Measurements from ENCODE around the gene GFRA1.

GFRA1 gene

DNA sequence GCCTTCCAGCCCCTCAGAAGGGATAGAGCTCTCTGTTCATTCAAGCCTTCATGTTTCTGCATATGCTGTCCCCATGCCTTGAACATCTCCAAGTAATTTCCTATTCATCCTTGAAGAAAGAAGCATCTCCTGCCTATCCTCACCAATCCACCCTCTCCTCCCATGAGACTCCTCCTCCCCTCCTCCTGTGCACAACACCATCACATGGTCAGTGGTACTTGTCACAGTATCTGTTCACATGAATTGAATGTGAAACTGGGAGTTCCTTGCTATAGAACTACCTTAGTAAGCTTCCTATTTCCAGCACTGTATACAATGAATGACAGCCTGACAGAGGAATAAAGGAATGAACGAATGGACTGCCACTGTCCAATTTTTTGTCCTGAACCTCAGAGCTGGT lies 115.5 kb downstream of the GFRA1 start:
- DNase-seq: no peak

- DNase-seq: no peak
Measured at GRCh38 chr10:116156819-116157218, 116.2 kb downstream of the GFRA1 start.

DNA sequence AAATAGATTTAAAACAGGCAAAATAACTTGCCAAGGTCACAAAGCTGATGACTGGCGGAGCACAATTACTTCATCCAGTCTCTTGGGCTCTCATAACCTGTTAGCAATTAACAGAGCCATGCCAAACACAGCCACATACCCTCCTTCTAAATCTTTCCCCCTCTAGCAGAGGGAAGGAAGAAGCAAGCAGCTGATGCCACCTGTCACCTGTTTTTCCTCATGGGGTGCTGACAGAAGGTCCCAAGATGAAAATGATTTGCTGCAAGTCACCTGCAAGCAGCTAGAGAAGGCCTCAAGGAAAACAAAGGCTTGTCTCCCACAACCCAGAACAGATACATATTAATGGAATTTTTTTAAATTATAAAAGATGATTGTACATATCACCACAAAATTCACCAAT lies 117.8 kb downstream of the GFRA1 start:
- DNase-seq: no peak

DNA sequence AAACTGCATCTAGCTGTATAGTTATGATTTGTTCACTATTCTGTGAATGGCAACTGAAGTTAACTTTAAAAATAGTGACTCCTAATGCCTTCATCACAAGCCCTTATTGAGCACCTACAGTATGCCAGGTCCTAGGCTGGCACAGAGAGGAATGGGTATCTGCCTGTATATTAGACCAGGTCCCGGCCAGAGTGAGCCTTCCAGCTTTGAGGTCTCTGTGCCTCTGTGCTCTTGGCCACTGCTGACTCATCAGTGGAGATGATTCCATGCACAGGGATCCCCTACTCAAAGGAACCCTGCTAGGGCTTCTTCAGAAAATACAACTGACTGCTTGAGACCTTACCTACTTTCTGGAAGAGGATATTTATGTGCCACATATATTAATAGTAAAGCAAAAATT lies 118.4 kb downstream of the GFRA1 start:
- DNase-seq: no peak

GRCh38 chr10:116151076-116151475 lies 121.9 kb downstream of the GFRA1 start:
- DNase-seq: no peak

GRCh38 chr10:116150606-116151005 lies 122.4 kb downstream of the GFRA1 start:
- no peak for DNase-seq

- no peak for DNase-seq
Measured at GRCh38 chr10:116147147-116147905, 125.7 kb downstream of the GFRA1 start.

GRCh38 chr10:116146372-116147140 lies 126.5 kb downstream of the GFRA1 start:
- no peak for DNase-seq

GRCh38 chr10:116143673-116144222 lies 129.3 kb downstream of the GFRA1 start:
- DNase-seq: peak; percentile 3

DNA sequence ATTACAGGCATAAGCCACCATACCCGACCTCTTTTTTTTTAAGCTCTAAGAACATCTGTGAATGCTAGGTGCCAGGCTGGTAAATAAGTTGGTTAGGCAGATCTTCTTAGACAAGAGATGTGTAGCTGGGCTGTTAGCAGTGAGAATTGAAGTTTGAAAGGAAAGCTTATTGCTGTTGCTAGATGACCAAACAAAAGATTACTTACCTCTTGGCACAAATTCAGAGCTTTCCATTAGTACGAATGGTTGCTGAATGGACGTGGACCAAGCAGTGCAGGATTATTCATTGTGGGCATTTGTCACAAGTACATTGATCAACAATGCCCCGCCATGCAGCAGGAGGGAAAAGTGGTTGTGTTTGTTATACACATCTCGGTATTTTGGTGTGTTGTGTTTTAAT lies 131.2 kb downstream of the GFRA1 start:
- no peak for DNase-seq

- DNase-seq: no peak
Measured at GRCh38 chr10:116141246-116141645, 131.8 kb downstream of the GFRA1 start.

- DNase-seq: no peak
Measured at GRCh38 chr10:116139886-116140285, 133.1 kb downstream of the GFRA1 start.

- no peak for DNase-seq
Measured at GRCh38 chr10:116138897-116139296, 134.1 kb downstream of the GFRA1 start.

GRCh38 chr10:116136261-116136660 lies 136.7 kb downstream of the GFRA1 start:
- no peak for DNase-seq

- no peak for DNase-seq
Measured at GRCh38 chr10:116134322-116134721, 138.7 kb downstream of the GFRA1 start.

GRCh38 chr10:116133634-116134033 lies 139.4 kb downstream of the GFRA1 start:
- no peak for DNase-seq

GRCh38 chr10:116132780-116133399 lies 140.1 kb downstream of the GFRA1 start:
- no peak for DNase-seq

GRCh38 chr10:116130006-116130405 lies 143.0 kb downstream of the GFRA1 start:
- DNase-seq: no peak

DNA sequence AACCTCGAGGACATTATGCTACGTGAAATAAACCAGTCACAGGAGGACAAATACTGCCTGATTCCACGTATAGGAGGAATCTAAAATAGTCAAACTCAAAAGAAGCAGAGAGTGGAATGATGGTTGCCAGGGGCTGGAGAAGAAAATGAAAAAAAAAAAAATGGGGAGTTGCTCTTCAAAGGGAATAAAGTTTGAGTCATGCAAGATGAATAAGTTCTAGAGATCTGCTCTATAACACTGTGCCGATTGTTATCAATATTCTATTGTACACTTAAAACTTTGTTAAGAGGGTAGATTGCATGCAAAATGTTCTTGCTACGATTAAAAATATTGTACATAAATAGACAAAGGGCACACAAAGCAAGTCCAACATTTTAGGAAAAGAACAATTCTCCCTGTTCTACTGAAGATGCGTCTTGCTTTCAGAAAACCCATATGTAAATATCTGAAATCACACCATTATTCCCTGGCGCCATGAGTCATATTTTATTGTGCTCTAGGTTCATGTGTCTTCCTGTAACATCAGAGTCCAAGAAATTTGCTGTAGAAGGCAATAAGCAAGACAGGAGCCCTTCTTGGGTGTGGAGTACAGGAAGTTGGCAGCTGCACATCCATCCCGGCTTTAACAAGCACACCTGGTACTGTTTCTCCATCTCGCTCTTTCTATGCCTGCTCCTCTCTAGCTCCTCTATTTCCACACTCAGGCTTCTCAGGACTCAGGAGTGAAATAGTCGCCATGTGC lies 145.9 kb downstream of the GFRA1 start:
- no peak for DNase-seq

- DNase-seq: no peak
Measured at GRCh38 chr10:116126239-116126638, 146.8 kb downstream of the GFRA1 start.

DNA sequence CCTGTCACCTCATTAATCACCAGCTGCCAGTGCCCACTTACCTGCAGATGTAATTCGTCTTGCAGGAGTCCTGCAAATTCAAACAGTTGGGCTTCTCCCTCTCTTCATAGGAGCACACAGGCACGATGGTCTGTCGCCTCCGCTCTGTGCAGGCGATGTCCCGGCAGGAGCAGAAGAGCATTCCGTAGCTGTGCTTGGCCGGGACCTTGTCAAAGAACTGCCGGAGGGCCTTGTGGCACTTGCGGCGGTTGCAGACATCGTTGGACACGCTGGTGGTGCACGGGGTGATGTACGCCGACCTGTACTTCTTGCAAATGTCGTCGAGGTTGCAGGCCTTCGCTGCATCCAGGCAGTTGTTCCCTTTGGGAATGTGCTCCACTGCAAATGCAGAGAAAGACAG lies 147.8 kb downstream of the GFRA1 start:
- DNase-seq: no peak

GRCh38 chr10:116124777-116125176 lies 148.2 kb downstream of the GFRA1 start:
- no peak for DNase-seq

DNA sequence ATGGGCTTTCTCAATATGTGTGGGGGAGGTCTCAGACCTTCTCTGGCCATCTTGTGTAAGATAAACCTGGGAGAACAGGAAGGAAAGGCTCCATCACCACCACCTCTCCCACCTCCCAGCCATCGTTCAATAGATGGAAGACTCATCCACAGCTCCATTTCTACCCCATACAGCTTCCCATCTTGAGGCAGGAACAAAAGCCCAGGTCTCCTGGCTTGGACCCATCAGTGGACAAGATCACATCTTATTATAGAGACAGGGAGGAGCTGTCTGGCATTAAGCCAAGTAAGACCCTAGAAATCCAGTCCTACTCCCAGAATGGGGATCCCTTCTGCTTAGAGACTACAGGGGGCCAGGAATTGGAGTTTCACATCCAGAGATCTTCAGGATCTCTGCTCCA lies 150.3 kb downstream of the GFRA1 start:
- DNase-seq: no peak

All from NCI-H1694 treated with DMSO at 0.1 percent for 48 hours (cell line).